Inferior parietal cortex (tissue), 1 donor: ENCODE data around the gene JTB.
A peak's percentile ranks its signal among the peaks of the same experiment; 100 is the strongest.

ENCODE experiments used
- DNase-seq: peaks from one replicate; pipeline ENCODE4 v3.0.0-alpha.2; 2016; ENCODE audit errors: extremely low spot score

Gene JTB

GRCh38 chr1:153978274-153978909, 918 bp upstream of the JTB start:
- DNase-seq, result no peak

- DNase-seq, result no peak
Observed at GRCh38 chr1:153976819-153977249, 640 bp downstream of the JTB start.

- DNase-seq, result no peak
Observed at GRCh38 chr1:153973525-153973924, 3.9 kb downstream of the JTB start.

- DNase-seq, result no peak
Observed at GRCh38 chr1:153973071-153973470, 4.4 kb downstream of the JTB start.

GRCh38 chr1:153970346-153970745, 7.1 kb downstream of the JTB start:
- DNase-seq, result no peak

- DNase-seq, result no peak
Observed at GRCh38 chr1:153968972-153969371, 8.5 kb downstream of the JTB start.

- DNase-seq, result no peak
Observed at GRCh38 chr1:153968408-153968807, 9.1 kb downstream of the JTB start.

GRCh38 chr1:153968000-153968363, 9.5 kb downstream of the JTB start:
- DNase-seq, result no peak

- peak; percentile 98 for DNase-seq
Observed at GRCh38 chr1:153967107-153967999, 10.1 kb downstream of the JTB start, which contains the start of gene CREB3L4. Gene CREB3L4 (plus strand): TSS chr1:153967902. CDS start chr1:153968526, 624 bp downstream.

GRCh38 chr1:153963850-153964331, 13.6 kb downstream of the JTB start:
- DNase-seq, result no peak

GRCh38 chr1:153963030-153963849, 14.2 kb downstream of the JTB start, which contains the start of gene SLC39A1:
Gene SLC39A1 (minus strand): TSS chr1:153963537. CDS start chr1:153962715, 822 bp downstream.
- peak; percentile 98 for DNase-seq

GRCh38 chr1:153962088-153963029, 15.1 kb downstream of the JTB start:
- no peak for DNase-seq

GRCh38 chr1:153961421-153961820, 16.1 kb downstream of the JTB start:
- DNase-seq, result no peak

- DNase-seq, result no peak
Observed at GRCh38 chr1:153960206-153960605, 17.3 kb downstream of the JTB start.

GRCh38 chr1:153959454-153959853, 18.0 kb downstream of the JTB start:
- no peak for DNase-seq

GRCh38 chr1:153958961-153959260, 18.6 kb downstream of the JTB start:
- no peak for DNase-seq

- peak; percentile 99 for DNase-seq
Observed at GRCh38 chr1:153958111-153958960, 19.1 kb downstream of the JTB start, which contains the start of gene CRTC2. Gene CRTC2 (minus strand): TSS chr1:153958612. CDS start chr1:153958497, 115 bp downstream.

- DNase-seq, result no peak
Observed at GRCh38 chr1:153957744-153958110, 19.7 kb downstream of the JTB start.

- DNase-seq, result no peak
Observed at GRCh38 chr1:153956997-153957715, 20.3 kb downstream of the JTB start.
